ENCODE measurements around the gene ZNHIT2.

GRCh38 chr11:65129649-65130441 lies 12.3 kb upstream of the ZNHIT2 start:
- TF ChIP-seq CTCF (conservative IDR thresholded peaks at IDR 0.05) = no peak
- TF ChIP-seq ZFX (IDR thresholded peaks at IDR 0.05) = no peak

Data from C4-2B (cell line).